ENCODE measurements around the gene ERFE.

Gene ERFE

DNA sequence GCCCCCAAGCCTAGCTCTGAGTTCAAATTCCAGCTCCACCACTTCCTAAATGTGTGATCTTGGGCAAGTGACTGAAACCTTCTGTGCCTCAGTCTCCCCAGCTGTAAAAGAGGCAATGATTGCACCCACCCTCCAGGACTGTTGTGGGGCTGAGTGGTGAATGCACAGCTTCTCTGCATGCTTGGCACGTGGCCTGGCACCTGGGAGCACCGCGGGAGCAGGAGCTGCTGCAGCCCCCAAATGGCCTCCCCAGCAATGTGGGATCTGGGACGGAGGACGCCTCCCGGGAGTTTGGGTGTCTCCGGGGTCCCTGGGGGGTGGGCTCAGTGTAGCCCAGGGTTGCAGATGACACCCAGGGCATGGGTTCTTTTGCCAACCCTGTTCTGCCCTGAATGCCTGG is 18.7 kb upstream of the ERFE start:
- DNase-seq: no peak

DNA sequence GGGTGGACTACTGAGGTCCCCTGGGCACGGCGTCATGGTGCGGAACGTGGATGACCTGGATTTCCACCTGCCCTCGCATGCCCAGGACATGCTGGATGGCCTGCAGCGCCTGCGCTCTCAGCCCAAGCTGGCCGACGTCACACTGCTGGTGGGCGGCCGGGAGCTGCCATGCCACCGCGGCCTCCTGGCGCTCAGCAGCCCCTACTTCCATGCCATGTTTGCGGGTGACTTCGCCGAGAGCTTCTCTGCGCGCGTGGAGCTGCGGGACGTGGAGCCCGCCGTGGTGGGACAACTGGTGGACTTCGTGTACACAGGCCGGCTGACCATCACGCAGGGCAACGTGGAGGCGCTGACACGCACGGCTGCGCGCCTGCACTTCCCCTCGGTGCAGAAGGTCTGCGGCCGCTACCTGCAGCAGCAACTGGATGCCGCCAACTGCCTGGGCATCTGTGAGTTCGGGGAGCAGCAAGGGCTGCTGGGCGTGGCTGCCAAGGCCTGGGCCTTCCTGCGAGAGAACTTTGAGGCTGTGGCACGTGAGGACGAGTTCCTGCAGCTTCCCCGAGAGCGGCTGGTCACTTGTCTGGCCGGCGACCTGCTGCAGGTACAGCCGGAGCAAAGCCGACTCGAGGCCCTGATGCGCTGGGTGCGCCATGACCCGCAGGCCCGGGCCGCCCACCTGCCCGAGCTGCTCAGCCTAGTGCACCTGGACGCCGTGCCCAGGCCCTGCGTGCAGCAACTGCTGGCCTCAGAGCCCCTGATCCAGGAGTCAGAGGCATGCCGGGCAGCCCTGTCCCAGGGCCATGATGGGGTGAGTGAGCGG is 17.8 kb upstream of the ERFE start:
- no peak for DNase-seq

DNA sequence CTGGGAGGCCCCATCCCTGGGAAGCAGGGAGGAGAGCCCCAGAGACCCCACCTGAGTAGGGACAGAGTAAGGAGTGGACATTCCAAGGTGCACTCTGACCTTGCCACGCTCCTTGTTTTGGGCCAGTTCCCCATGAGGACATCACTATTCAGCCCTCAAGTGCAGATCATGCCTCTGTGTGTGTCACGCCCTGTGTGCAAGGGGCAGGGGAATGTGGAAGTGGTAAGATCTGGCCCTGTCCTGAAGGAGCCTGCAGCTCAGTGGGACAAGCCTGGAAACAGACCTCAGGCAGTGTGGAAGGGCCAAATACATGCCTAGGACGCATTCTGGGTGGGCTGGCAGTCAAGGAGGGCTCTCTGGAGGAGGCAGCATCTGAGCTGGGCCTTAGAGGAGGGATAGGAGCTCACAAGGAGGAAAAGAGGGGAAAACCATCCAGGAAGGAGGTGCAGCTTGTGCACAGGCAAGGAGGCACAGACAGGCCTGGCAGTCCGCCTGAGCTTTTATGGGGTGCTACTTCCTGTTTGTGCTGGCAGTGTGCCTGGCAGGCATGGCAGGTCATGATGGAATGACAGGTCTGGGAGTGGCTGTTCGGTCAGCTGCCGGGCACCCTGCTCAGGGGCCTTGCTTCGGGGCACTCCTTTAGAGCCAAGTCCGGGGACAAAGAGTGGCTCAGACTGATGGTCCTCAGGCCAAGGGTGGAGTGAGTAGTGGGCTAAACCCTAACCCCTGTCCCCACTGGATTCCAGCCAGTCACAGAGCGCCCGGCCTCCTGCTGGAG is 17.0 kb upstream of the ERFE start:
- peak; percentile 86 for DNase-seq

DNA sequence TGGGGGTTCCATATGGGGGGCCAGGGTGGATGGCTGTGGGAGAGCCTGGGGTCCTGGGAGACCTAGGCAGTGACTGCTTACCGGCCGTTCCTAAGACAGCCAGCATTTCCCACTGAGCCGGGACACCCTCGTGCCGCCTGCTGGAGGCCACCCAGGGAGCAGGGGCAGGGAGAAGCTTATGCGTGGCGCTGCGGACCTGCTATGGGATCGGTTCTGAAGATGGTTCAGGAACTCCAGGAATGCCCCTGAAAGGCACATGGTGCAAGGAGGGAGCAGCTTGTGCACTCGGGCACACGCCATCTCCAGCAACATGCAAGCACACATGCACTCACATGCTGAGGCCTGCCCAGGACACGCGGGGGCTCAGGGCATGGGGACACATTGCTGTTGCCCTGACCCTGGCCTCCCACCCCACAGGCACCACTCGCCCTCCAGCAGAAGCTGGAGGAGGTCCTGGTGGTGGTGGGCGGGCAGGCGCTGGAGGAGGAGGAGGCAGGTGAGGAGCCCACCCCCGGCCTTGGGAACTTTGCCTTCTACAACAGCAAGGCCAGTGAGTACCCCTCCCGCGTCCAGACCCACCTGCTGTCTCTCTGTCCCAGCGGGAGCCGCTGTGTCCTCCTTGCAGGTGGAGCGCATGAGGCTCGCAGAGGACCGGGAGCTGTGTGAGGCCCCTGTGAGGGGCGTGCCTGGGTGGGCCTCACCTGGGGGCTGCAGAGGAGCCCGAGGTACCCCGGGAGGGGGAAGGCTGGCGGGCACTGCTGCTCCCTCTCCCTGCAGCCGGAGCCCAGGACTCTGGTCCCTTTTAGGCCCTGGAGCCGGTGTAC is 16.2 kb upstream of the ERFE start:
- no peak for DNase-seq

DNA sequence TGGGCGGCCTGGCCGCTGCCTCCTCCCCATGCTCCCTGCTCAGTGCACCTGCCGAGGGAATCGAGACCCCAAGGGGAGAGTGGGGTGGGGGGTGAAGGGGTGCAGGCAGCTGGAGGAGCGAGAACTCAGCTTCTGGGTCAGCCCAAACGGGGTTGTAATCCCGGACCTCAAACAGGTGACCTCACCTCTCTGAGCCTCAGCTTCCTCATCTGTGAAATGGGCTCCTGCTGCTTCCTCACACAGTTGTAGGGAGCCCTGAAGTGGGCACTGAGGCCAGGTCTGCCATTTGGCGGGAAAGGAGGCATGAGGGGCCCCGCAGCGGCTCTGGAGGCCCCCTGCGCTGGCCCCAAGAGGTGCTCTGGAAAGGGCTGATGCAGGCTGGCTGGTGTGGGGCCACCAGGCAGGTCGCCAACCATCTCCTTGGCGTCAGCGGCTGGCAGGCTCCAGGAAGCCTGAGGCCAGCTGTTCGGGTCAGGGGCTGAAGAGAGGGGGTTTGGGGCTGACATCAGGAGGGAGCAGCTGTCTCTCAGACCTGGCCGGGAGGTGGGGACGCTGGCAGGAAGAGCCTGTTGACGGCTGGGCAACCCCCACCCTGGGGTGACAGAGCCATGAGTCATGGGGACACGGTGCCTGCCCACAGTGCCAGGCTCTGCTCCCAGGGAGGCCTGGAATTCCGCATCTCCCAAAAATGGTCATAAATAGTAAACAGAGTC is 15.4 kb upstream of the ERFE start:
- no peak for DNase-seq

DNA sequence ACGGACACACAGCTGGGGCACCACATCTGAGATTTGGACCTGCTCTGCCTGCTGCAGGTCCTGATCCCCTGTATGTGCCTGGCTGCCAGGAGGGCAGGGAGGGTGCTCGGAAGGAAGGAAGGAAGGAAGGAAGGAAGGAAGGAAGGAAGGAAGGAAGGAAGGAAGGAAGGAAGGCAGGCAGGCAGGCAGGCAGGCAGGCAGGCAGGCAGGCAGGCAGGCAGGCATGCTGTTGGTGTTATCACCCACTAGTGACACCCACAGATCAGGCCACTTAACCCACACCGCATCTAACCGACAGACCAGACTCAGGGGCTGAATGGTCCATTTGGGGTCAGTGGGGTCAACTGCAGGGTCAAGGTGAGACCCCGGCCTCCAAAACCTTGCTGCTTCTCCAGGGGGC is 14.5 kb upstream of the ERFE start:
- DNase-seq: no peak

- DNase-seq: no peak
Measured at GRCh38 chr2:238145046-238145445, 13.7 kb upstream of the ERFE start.

DNA sequence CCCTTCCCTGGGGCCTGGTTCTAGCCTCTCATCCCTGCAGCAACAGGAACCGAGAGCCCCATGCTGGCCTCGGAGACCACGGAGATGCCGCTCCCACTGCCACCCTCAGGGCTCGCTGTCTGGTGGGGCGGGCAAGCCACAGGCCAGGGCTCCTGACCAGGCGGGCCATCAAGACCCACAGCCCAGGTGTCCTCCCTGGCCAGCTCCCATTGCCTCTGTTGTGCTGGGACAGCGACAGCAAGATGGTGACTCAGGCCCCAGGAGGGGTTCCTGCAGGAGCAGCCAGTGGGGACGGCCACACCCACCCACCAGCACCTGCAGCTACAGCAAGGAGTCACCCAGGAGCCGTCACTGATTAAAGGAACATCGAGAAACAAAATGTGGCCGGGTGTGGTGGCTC is 12.9 kb upstream of the ERFE start:
- no peak for DNase-seq

DNA sequence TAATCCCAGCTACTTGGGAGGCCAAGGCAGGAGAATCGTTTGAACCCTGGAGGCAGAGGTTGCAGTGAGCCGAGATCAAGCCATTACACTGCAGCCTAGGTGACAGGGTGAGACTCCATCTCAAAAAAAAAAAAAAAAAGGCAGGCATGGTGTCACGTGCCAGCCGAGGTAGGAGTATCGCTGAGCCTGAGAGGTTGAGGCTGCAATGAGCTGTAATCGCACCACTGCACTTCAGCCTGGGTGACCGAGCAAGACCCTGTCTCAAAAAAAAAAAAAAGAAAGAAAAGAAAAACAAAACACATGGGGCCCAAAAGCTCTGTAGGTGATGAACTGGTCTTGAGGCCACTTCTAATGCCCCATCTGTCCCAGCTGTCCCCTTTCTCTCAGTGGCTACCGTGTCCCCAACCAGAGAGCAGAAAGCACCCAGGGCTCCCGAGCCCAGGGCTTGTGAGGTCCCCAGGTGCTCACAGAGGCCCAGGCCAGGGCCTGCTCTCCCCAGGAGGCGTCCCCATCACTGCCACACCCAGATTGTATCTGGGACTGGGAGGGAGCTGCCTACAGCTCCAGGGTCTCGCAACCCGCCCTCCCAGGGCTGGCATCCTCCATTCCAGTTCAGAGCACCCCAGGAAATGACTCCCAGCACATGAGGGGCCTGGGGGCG is 11.8 kb upstream of the ERFE start:
- DNase-seq: no peak

- DNase-seq: no peak
Measured at GRCh38 chr2:238148981-238149380, 9.8 kb upstream of the ERFE start.

DNA sequence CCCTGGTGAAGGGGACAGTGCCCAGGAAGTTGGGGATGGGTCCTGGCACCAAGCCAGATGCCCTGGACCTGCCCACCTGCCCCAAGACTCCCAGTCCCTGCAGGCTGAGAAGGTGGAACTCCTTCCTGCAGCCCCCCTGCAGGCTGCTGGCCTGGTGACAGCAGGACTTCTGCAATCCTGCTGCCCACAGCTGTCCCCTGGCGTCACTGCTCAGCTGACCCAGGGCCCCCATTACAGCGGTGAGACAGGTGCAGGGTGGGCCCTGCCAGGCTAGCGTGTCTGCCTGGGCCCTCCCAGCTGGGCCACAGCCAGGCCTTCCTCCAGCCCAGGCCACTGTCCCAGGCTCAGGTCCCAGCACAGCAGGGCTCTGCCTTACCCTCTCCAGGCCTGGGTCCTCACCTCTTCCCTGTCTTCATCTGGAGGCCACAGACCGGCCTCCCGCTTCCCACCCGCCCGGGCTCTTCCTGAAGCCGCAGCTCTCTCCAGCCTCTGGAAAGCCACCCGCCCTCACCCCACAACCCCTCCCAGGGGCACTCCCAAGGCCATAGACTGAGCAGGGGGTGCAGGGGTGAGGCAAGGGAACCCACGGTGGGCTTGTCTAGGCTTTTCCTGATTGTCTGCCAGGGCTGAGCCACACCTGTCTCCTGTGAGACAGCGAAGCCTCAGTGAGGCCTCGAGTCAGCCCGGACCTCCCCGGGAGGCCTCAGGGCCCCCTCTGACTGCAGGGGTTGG is 8.8 kb upstream of the ERFE start:
- no peak for DNase-seq

- DNase-seq: no peak
Measured at GRCh38 chr2:238150686-238151085, 8.1 kb upstream of the ERFE start.

DNA sequence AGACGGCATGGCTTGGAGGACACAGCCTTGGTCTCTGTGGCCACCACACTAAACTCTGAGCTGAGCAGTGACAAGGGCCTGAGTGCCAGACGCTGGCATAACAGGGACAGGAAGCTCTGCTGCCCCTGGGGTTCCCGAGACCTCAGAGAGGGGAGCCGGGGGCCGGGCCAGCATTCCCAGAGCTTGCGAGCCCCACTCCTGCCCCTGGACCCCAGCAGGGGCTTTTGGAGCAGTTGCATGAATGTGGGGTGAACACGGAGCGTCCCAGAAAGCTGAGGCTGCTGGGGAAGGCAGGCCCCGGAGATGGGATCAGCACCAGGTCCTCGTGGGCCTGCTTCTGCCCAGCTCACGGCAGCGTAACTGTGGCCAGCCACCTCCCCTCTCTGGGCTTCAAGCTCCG is 7.6 kb upstream of the ERFE start:
- no peak for DNase-seq

DNA sequence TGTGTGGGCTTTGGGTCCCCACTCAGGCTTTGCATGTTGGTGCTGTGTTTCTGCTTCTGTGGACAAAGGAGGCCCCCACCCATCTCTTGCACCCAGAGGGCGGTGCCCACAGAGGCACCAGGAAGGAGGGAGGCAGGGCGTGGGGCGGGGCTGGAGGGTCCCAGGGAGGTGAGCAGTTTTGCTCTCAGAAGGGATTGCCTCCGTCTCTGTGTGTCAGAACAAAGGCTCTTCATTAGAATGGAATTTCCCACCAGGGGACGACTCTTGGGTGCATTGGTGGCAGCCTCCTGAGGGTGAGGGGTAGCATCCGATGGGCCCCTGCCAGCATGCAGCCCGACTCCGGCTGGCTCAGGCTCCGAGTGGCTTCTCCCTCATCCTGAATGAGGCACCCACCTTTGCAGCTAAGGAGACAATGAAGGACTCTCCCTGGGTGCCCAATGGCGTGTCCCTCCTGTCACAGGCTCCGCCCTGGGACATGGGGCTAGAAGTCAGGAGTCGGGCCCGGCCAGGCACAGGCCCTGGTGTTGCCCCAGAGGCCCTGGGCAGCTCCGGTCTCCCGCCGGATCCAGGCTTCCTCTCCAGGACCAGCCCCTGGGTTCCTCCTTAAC is 7.0 kb upstream of the ERFE start:
- no peak for DNase-seq

- no peak for DNase-seq
Measured at GRCh38 chr2:238152771-238153688, 5.7 kb upstream of the ERFE start.

GRCh38 chr2:238154570-238154969 is 4.2 kb upstream of the ERFE start:
- no peak for DNase-seq

- no peak for DNase-seq
Measured at GRCh38 chr2:238155051-238155760, 3.6 kb upstream of the ERFE start.

DNA sequence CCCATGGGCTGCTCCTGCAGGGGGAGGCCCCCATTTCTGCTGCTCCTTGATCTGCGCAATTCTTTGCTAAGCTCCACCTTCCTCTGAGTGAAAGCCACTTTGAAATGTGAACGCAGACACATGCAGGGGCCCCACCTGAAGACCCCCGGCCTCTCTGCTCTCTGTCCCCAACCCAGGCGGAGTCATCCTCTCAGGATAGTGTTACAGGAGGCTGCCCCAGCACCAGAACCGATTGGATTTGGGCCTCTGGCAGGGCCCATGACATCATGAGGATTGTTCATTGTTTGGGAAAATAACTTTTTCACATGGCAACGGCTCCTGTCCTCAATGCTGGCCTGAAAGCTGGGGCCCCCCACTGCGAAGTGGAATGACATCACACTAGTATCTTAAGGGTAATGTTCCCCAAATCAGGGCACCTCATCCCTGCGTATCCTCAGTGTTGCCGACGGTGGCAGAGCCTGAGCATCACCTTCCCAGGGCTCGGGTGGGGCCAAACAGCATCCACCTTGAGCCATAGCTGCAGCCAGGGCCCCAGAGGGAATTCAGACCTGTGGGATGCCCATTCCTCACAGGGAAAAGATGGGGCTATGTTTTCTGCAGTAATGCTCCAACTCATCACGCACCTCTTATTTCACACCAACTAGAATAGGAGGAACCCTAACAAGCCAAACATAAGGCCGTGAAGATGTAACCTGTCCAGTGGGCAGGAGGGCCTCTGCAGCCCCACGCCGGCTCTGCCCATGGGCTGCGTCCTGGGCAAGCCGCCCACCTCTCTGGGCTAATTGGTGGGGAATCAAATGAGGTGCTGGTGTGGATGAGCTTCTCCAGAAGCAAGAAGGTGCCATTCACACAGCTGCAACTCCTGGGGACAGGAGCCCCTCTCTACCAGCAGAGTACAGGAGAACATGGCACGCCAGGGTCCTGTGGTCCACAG is 2.7 kb upstream of the ERFE start:
- DNase-seq: no peak
